KOPT-K1 (cell line): ENCODE measurements around the gene DCPS.
"Not testable (repeated sequence)": the region's sequence is repeated elsewhere in the genome, so short reads cannot be mapped to it uniquely, and the experiment has no call there.

ENCODE experiments used
- H3K27ac ChIP-seq: fragments of 200-600 bp; sonication (generic); 2 replicates; pipeline ENCODE4 v1.5.1; 2016; ENCODE audit warnings: antibody characterized with exemption, mild to moderate bottlenecking, low read depth, low read length; ENCODE audit not compliant: poor library complexity, severe bottlenecking
- H3K36me3 ChIP-seq: fragments of 200-600 bp; sonication (generic); 2 replicates; pipeline ENCODE4 v1.5.1; 2017; ENCODE audit warnings: antibody characterized with exemption, mild to moderate bottlenecking, low read length, moderate library complexity; ENCODE audit not compliant: insufficient read depth
- H3K9me3 ChIP-seq: fragments of 200-600 bp; sonication (generic); 2 replicates; pipeline ENCODE4 v1.5.1; 2017; ENCODE audit warnings: antibody characterized with exemption, low read length, mild to moderate bottlenecking; ENCODE audit not compliant: insufficient read depth, poor library complexity, severe bottlenecking

DCPS gene

GRCh38 chr11:126383339-126384335 is 79.8 kb downstream of the DCPS start:
- no peaks in the 10 kb centered on the region for H3K36me3 ChIP-seq
- H3K27ac ChIP-seq, result no peak overlapping the region

GRCh38 chr11:126384449-126385070 is 80.7 kb downstream of the DCPS start:
- no peaks in the 10 kb centered on the region for H3K36me3 ChIP-seq
- H3K27ac ChIP-seq, result no peak overlapping the region
- H3K9me3 ChIP-seq, result no peaks in the 10 kb centered on the region

More at GRCh38 chr11:126383339-126384335, 79.8 kb downstream of the DCPS start:
- H3K9me3 ChIP-seq, result no peaks in the 10 kb centered on the region

- no peaks in the 10 kb centered on the region for H3K36me3 ChIP-seq
- no peaks in the 10 kb centered on the region for H3K9me3 ChIP-seq
- H3K27ac ChIP-seq, result no peak overlapping the region
These were observed 82.3 kb downstream of the DCPS start for GRCh38 chr11:126385991-126386728.

- not testable (repeated sequence) for H3K27ac ChIP-seq
These were observed 82.8 kb downstream of the DCPS start for GRCh38 chr11:126386729-126387071.

GRCh38 chr11:126387857-126388256 is 84.0 kb downstream of the DCPS start:
- Histone ChIP-seq H3K9me3 (no peaks in the 10 kb centered on the region), H3K36me3 (no peaks in the 10 kb centered on the region), H3K27ac (no peak overlapping the region)

More at GRCh38 chr11:126386729-126387071, 82.8 kb downstream of the DCPS start:
- H3K9me3 ChIP-seq, H3K36me3 ChIP-seq: not testable (repeated sequence)

GRCh38 chr11:126390272-126390867 is 86.5 kb downstream of the DCPS start:
- no peaks in the 10 kb centered on the region for H3K9me3 ChIP-seq
- no peak overlapping the region for H3K27ac ChIP-seq
- H3K36me3 ChIP-seq, result no peaks in the 10 kb centered on the region

- Histone ChIP-seq H3K27ac (peak overlapping the region; percentile 59), H3K9me3 (no peaks in the 10 kb centered on the region), H3K36me3 (no peaks in the 10 kb centered on the region)
These were observed 87.6 kb downstream of the DCPS start for GRCh38 chr11:126391286-126391954.

GRCh38 chr11:126391970-126392632 is 88.2 kb downstream of the DCPS start:
- H3K9me3 ChIP-seq, result no peaks in the 10 kb centered on the region
- H3K27ac ChIP-seq, result peak overlapping the region; percentile 59
- H3K36me3 ChIP-seq, result no peaks in the 10 kb centered on the region

GRCh38 chr11:126392633-126393013 is 88.8 kb downstream of the DCPS start:
- H3K9me3 ChIP-seq, result no peaks in the 10 kb centered on the region
- no peaks in the 10 kb centered on the region for H3K36me3 ChIP-seq
- peak overlapping the region; percentile 59 for H3K27ac ChIP-seq

- peak overlapping the region; percentile 59 for H3K27ac ChIP-seq
- H3K9me3 ChIP-seq, result no peaks in the 10 kb centered on the region
- H3K36me3 ChIP-seq, result no peaks in the 10 kb centered on the region
These were observed 89.3 kb downstream of the DCPS start for GRCh38 chr11:126393143-126393542.

- Histone ChIP-seq H3K27ac (no peak overlapping the region), H3K9me3 (no peaks in the 10 kb centered on the region), H3K36me3 (no peaks in the 10 kb centered on the region)
These were observed 90.2 kb downstream of the DCPS start for GRCh38 chr11:126394036-126394435.

GRCh38 chr11:126394634-126395072 is 90.8 kb downstream of the DCPS start:
- not testable (repeated sequence) for H3K9me3 ChIP-seq, H3K27ac ChIP-seq

More at GRCh38 chr11:126394634-126395072, 90.8 kb downstream of the DCPS start:
- not testable (repeated sequence) for H3K36me3 ChIP-seq
